Upper lobe of left lung (tissue), 6 donors: ENCODE results near the gene LYPD8. TPM values are rescaled to one million over a fixed set of nuclear protein-coding genes. Genes with fewer than 3 reads are reported as not detected.
"Not testable (repeated sequence)": the region's sequence is repeated elsewhere in the genome, so short reads cannot be mapped to it uniquely, and the experiment has no call there.

Source experiments
- ATAC-seq, 2 donors: fragments of 200-7000 bp; cut with Tn5 transposase; one replicate each; pipeline ENCODE4 v1.9.1; 2022; ENCODE audit warnings: mild to moderate bottlenecking in 2 of 2, moderate library complexity in 2 of 2; ENCODE audit not compliant: low FRiP score in 2 of 2
- DNase-seq, 2 donors: peaks; one replicate each; pipeline ENCODE4 v3.0.0-alpha.2; 2019 to 2020
- H3K27ac ChIP-seq, 4 donors: fragments of 200-600 bp; sonication (generic); one replicate each; pipeline ENCODE4 v1.5.1; 2016 to 2019
- H3K27me3 ChIP-seq, 4 donors: fragments of 200-600 bp; sonication (generic); one replicate each; pipeline ENCODE4 v1.5.1; 2017 to 2019
- H3K36me3 ChIP-seq, 4 donors: fragments of 200-600 bp; sonication (generic); one replicate each; pipeline ENCODE4 v1.5.1; 2016 to 2019
- H3K4me1 ChIP-seq, 4 donors: fragments of 200-600 bp; sonication (generic); one replicate each; pipeline ENCODE4 v1.5.1; 2018 to 2019
- H3K4me3 ChIP-seq, 4 donors: fragments of 200-600 bp; sonication (generic); one replicate each; pipeline ENCODE4 v1.5.1; 2017 to 2019; ENCODE audit warnings: mild to moderate bottlenecking in 2 of 4, moderate library complexity in 1 of 4
- H3K9me3 ChIP-seq, 4 donors: fragments of 200-600 bp; sonication (generic); one replicate each; pipeline ENCODE4 v1.5.1; 2018 to 2019
- CTCF ChIP-seq, 6 experiments: fragments of 450-650 bp in 4 of 6; fragments of 200-600 bp in 2 of 6; sonication (generic) in 2 of 6; IDR thresholded peaks; one replicate each; pipeline ENCODE4 v1.5.1; 2016 to 2019; ENCODE audit warnings: antibody characterized with exemption in 6 of 6
- EP300 ChIP-seq, 4 donors: sonication (generic); formaldehyde crosslinking; IDR thresholded peaks; one replicate each; pipeline ENCODE4 v1.5.1; 2017; ENCODE audit warnings: antibody characterized with exemption in 4 of 4, control low read depth in 2 of 4
- POLR2A ChIP-seq, 4 donors: fragments of 450-650 bp; IDR thresholded peaks; one replicate each; pipeline ENCODE4 v1.5.1; 2016 to 2017; ENCODE audit warnings: antibody characterized with exemption in 4 of 4, mild to moderate bottlenecking in 2 of 4
- POLR2AphosphoS5 ChIP-seq, 2 donors: sonication (generic); formaldehyde crosslinking; IDR thresholded peaks; one replicate each; pipeline ENCODE4 v1.5.1; 2017; ENCODE audit warnings: antibody characterized with exemption in 2 of 2
- WGBS, 2 donors: methylation state at CpG; one replicate each; pipeline ENCODE4 v1.1.5; 2017 to 2018; 5-methylcytosine and 5-hydroxymethylcytosine counted together
- total RNA-seq, 6 donors: library from RNA; depleted of rRNA in 4 of 6; stranded (reverse); fragments of >200 nt in 4 of 6; gene quantifications; one replicate each; pipeline versions ENCODE4 v1.1.0 to v1.2.1, GENCODE V29; 2016 to 2021
- donor health status: DM: no; HTN: no; CAD: no; lungs with moderate emphysema.
- donor health status: DM: no; HTN: yes; CAD: no; lungs with severe emphysema.

LYPD8 gene
- total RNA-seq, 6 donors from 2014 or later: not detected

GRCh38 chr1:248798791-248799190, 43.2 kb upstream of the LYPD8 start:
- Histone ChIP-seq H3K4me1 (no peaks in the 10 kb centered on the region), H3K27me3 (no peaks in the 10 kb centered on the region), H3K9me3 (no peaks in the 10 kb centered on the region), H3K36me3 (no peaks in the 10 kb centered on the region), H3K27ac (no peak overlapping the region), H3K4me3 (no peak overlapping the region)
- ATAC-seq: no peak
- no peak for DNase-seq
- WGBS, 2 donors: 76 to 85% methylated on average over 3 of the region's 3 CpGs
- TF ChIP-seq POLR2A (IDR thresholded peaks at IDR 0.05) (no peak), EP300 (IDR thresholded peaks at IDR 0.05) (no peak), POLR2AphosphoS5 (IDR thresholded peaks at IDR 0.05) (no peak), CTCF (IDR thresholded peaks at IDR 0.05) (no peak)

- not testable (repeated sequence) for H3K4me1 ChIP-seq, H3K36me3 ChIP-seq, ATAC-seq, H3K4me3 ChIP-seq, H3K9me3 ChIP-seq, DNase-seq, H3K27me3 ChIP-seq, H3K27ac ChIP-seq
- 86 to 88% methylated on average over 5 of the region's 5 CpGs for WGBS, 2 donors
Measured at GRCh38 chr1:248794663-248795062, 39.1 kb upstream of the LYPD8 start.

GRCh38 chr1:248793592-248793991, 38.0 kb upstream of the LYPD8 start:
- no peak for TF ChIP-seq POLR2AphosphoS5 (IDR thresholded peaks at IDR 0.05)
- no peak for TF ChIP-seq CTCF (IDR thresholded peaks at IDR 0.05)
- TF ChIP-seq POLR2A (IDR thresholded peaks at IDR 0.05): no peak
- no peak for TF ChIP-seq EP300 (IDR thresholded peaks at IDR 0.05)
- Histone ChIP-seq H3K36me3 (no peaks in the 10 kb centered on the region), H3K4me1 (no peaks in the 10 kb centered on the region), H3K9me3 (no peaks in the 10 kb centered on the region), H3K4me3 (no peak overlapping the region), H3K27me3 (no peaks in the 10 kb centered on the region), H3K27ac (no peak overlapping the region)
- DNase-seq (no peak), ATAC-seq (no peak)

GRCh38 chr1:248792342-248792741, 36.8 kb upstream of the LYPD8 start:
- WGBS, 2 donors: 54 to 63% methylated on average over 5 of the region's 5 CpGs
- no peaks in the 10 kb centered on the region for H3K27me3 ChIP-seq
- ATAC-seq: no peak
- no peaks in the 10 kb centered on the region for H3K36me3 ChIP-seq
- H3K4me3 ChIP-seq: no peak overlapping the region
- no peaks in the 10 kb centered on the region for H3K4me1 ChIP-seq
- H3K9me3 ChIP-seq: no peaks in the 10 kb centered on the region
- DNase-seq: no peak
- no peak for TF ChIP-seq CTCF (IDR thresholded peaks at IDR 0.05)
- TF ChIP-seq EP300 (IDR thresholded peaks at IDR 0.05): no peak
- no peak for TF ChIP-seq POLR2A (IDR thresholded peaks at IDR 0.05)
- no peak for TF ChIP-seq POLR2AphosphoS5 (IDR thresholded peaks at IDR 0.05)
- no peak overlapping the region for H3K27ac ChIP-seq

GRCh38 chr1:248791010-248791409, 35.5 kb upstream of the LYPD8 start:
- DNase-seq: no peak
- TF ChIP-seq POLR2A (IDR thresholded peaks at IDR 0.05): no peak
- TF ChIP-seq EP300 (IDR thresholded peaks at IDR 0.05): no peak
- no peak for TF ChIP-seq CTCF (IDR thresholded peaks at IDR 0.05)
- TF ChIP-seq POLR2AphosphoS5 (IDR thresholded peaks at IDR 0.05): no peak
- Histone ChIP-seq H3K4me1 (no peaks in the 10 kb centered on the region), H3K9me3 (no peaks in the 10 kb centered on the region), H3K36me3 (no peaks in the 10 kb centered on the region), H3K27me3 (no peaks in the 10 kb centered on the region), H3K4me3 (no peak overlapping the region), H3K27ac (no peak overlapping the region)
- WGBS, 2 donors: 89 to 93% methylated on average over 4 of the region's 4 CpGs
- ATAC-seq: no peak
